ENCODE data around the gene EPB41. TPM values are rescaled to one million over a fixed set of nuclear protein-coding genes. Genes with fewer than 3 reads are reported as not detected.
"Not testable (repeated sequence)": the region's sequence is repeated elsewhere in the genome, so short reads cannot be mapped to it uniquely, and the experiment has no call there.

The EPB41 gene
- total and polyA plus RNA-seq, 2 of the 8 experiments (the other 6 are each of a cell fraction or from before 2014, with no cell fraction given) = 36.7 to 109 TPM

GRCh38 chr1:29131056-29131455 is 216.7 kb downstream of the EPB41 start:
- not testable (repeated sequence) for H4K8ac ChIP-seq (ENCODE audit: extremely low read depth, insufficient read depth, low read length); H3K4me3 ChIP-seq (ENCODE audit: extremely low read depth in 1 of 4, insufficient read depth in 2 of 4, low read depth in 3 of 4, low read length in 4 of 4); H4K91ac ChIP-seq (replicated peaks; ENCODE audit: insufficient read length, low read length); H3K79me2 ChIP-seq (ENCODE audit: control insufficient read depth in 1 of 2, insufficient read depth in 2 of 2, low read length in 2 of 2); H3K27ac ChIP-seq (ENCODE audit: low read depth, low read length); H3K27me3 ChIP-seq (replicated peaks in 1 of 4; ENCODE audit: control insufficient read depth in 3 of 4, extremely low read depth in 1 of 4, insufficient read depth in 3 of 4, low read length in 3 of 4); H3K9ac ChIP-seq (replicated peaks in 1 of 4; ENCODE audit: extremely low read depth in 1 of 4, low read depth in 3 of 4, low read length in 3 of 4); H2AFZ ChIP-seq (ENCODE audit: low read length); H3K79me1 ChIP-seq (ENCODE audit: low read depth, low read length); H2BK20ac ChIP-seq (ENCODE audit: low read length); H3K4ac ChIP-seq (replicated peaks; ENCODE audit: insufficient read length, low read depth, low read length); H3K56ac ChIP-seq (replicated peaks; ENCODE audit: insufficient read length, low read depth, low read length); H3K23ac ChIP-seq (ENCODE audit: insufficient read length); H4K5ac ChIP-seq (ENCODE audit: insufficient read length, low read depth, low read length); H2BK12ac ChIP-seq (ENCODE audit: low read depth, low read length); H2BK120ac ChIP-seq (replicated peaks; ENCODE audit: low read depth, low read length); H3K4me2 ChIP-seq (ENCODE audit: insufficient read depth in 1 of 2, low read depth in 2 of 2, low read length in 2 of 2); H2BK5ac ChIP-seq (ENCODE audit: low read depth, low read length); H4K20me1 ChIP-seq (replicated peaks in 1 of 2; ENCODE audit: control insufficient read depth in 1 of 2, insufficient read depth in 2 of 2, low read length in 2 of 2); FAIRE-seq; H3K23me2 ChIP-seq (ENCODE audit: low read depth, low read length); DNase-seq (ENCODE audit: low read depth in 1 of 2, low spot score in 2 of 2); H3K9me3 ChIP-seq (ENCODE audit: insufficient read depth in 2 of 2, low read depth in 1 of 2, low read length in 1 of 2); H3K4me1 ChIP-seq (replicated peaks in 1 of 4; ENCODE audit: control insufficient read depth in 3 of 4, insufficient read depth in 4 of 4, low read length in 3 of 4); H3K18ac ChIP-seq (ENCODE audit: extremely low read depth, low read length); H2BK15ac ChIP-seq (ENCODE audit: low read length); H2AK5ac ChIP-seq (ENCODE audit: low read depth, low read length); H3K36me3 ChIP-seq (ENCODE audit: control insufficient read depth in 2 of 4, insufficient read depth in 4 of 4, low read length in 3 of 4); H3K14ac ChIP-seq (ENCODE audit: insufficient read length)
- WGBS, 2 experiments (ENCODE audit: extremely low coverage in 1 of 2, insufficient coverage in 1 of 2, insufficient read length in 1 of 2, insufficient replicate concordance in 2 of 2, low coverage in 1 of 2, low lambda C conversion rate in 2 of 2, missing lambda C conversion rate in 1 of 2) = 98% methylated on average over 28 of the region's 29 CpGs; no CpG with 5 or more reads in 1 of the 2 experiments
- POLR2A ChIA-PET (ENCODE audit: partially characterized antibody) = interaction anchor here (0.7 to 2.5 kb wide), 3 partner anchors 9 to 51 kb away, joined by 3 to 6 read pairs (median 5); partner anchors contain the start of gene SRSF4
- CTCF ChIA-PET (ENCODE audit: partially characterized antibody) = interaction anchor here (1.0 to 2.7 kb wide), 8 partner anchors 9 to 88 kb away, joined by 3 to 11 read pairs (median 5); no protein-coding TSS in a partner anchor
